ENCODE results near the gene SWT1.

- TF ChIP-seq POLR2AphosphoS5 (IDR thresholded peaks at IDR 0.05; ENCODE audit: low read depth, low read length), result no peak
- TF ChIP-seq POLR2A (IDR thresholded peaks at IDR 0.05; ENCODE audit: low read depth, low read length), result no peak
- no peak for TF ChIP-seq TAF1 (IDR thresholded peaks at IDR 0.05; ENCODE audit: low read depth, low read length)
These were observed 88.5 kb downstream of the SWT1 start for GRCh38 chr1:185245466-185245865.

All from GM12891 (cell line).